ENCODE data around the gene ZNF185.
A peak's percentile ranks its signal among the peaks of the same experiment; 100 is the strongest.

The ZNF185 gene

DNA sequence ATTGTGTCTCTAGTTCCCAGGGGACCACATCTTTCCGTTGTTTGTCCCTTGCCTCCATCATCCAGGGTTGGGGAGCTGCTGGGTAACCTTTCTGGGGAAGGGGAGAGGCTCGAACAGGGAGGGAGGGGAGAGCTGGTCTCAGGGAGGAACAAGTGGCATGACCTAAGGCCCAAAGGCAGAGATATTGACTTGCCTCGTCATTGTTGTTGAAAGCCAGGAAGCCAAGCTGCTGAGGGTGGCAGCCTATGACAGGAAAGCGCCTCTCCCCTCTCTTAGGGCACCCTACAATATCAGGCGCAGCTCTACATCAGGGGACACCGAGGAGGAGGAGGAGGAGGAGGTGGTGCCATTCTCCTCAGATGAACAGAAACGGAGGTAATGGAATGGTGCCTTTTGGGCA, 20.8 kb downstream of the ZNF185 start:
- no peak for DNase-seq

DNA sequence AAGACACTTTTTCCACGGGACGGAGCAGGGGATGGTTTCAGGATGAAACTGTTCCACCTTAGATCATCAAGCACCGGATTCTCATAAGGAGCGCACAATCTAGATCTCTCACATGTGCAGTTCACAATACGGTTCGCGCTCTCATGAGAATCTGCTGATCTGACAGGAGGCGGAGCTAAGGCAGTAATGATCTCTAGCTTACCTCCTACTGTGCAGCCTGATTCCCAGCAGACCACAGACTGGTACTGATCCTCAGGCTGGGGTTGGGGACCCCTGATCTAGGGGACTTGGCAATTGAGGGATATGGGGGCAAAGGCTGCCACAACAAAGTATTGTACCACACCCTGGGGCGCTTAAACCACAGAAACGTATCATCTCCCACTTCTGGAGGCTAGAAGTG, 25.7 kb downstream of the ZNF185 start:
- no peak for DNase-seq

DNA sequence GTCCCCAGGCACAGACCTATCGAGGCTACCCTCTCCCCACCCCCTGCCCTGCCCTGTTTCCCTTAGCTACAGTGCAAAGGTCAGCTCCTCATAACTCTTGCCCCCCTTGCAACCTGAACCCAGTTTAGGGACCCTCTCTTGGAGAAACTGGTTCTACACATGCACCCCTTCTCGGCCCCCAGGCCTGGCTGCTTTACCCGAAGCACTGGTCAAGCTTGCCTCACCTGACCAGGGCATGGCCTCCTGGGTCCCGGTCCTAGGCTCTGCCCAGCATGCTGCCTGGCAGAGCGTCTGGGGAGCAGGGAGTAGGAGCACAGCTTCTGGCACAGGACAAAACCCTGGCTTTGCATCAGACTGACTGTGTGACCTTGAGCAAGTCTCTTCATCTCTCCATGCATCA, 28.0 kb downstream of the ZNF185 start:
- no peak for DNase-seq

DNA sequence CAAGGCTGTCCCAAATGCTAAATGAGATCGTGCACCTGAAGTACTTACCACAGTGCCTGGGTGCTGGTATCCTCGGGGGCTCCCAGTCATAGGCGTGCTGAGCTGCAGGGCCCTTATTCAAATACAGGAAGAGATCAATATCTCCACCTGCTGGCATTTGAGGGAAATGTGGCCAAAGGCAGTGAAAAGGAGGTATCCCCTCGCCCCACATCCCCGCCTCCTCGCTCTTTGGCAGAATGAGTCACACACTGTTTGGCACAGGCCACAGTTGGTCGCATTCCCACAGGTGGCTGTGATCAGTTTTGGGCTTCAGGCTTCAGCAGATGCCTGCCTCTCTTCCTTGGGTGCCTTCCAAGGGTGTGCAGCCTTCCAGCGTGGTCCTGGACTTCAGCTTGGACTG, 28.4 kb downstream of the ZNF185 start:
- peak; percentile 58 for DNase-seq

DNA sequence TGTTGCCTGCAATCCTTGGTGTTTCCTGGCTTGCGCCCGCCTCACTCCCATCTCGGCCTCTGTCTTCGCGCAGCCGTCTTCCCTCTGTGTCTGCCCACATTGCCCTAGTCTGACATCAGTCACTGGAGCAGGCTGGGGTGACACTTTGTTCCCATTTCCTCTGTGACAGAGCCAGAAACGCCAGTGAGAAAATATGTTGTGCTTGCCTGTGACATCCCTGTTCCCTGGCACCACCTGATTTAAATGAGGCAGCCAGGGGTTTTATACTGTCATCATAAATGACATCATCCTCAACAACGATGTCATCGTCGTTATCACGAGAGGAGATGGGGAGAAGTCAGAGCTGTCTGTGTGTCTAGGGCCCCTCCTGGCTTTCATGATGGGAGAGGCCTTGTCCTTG, 29.1 kb downstream of the ZNF185 start:
- no peak for DNase-seq

DNA sequence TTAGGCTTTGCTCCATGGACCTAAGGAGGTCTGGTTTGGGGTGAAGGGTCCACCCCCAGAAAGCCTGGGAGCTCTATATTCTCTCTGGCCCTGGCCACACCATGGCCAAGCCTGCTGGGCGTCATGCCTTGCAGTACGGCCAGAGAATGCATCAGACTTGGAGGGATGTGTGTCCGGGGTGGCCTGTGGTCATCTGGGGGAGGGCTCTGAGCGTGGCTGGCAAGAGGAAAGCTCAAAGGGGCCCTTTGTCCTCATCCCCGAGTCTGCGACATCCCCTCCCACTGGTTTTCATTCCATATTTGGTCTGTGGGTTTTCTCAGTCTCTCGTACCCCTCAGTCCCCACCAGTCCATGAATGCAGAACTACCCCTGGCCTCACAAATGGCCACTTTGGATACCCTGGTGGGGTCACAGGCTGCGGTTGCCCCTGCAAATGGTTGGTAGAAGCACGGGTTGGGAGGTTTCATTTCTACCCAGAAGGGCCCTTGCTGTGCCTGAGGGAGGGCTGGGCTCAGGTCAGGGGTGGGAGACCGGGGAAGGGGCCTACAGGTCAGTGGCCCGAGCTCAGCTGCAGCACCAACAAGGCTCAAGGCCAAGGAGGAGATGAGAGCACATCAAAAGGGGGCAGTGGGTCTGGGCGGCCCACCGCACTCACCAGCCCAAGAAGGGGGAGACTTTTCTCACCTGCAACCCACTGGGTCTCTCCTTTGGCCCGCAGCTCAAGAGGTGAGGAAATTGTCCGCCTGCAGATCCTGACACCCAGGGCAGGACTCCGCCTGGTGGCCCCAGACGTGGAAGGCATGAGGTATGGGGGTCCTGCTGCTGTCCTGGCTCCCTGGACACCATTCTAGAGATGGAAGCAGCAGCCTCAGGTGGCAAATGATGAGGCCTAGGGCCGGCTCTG, 30.2 kb downstream of the ZNF185 start:
- no peak for DNase-seq

DNA sequence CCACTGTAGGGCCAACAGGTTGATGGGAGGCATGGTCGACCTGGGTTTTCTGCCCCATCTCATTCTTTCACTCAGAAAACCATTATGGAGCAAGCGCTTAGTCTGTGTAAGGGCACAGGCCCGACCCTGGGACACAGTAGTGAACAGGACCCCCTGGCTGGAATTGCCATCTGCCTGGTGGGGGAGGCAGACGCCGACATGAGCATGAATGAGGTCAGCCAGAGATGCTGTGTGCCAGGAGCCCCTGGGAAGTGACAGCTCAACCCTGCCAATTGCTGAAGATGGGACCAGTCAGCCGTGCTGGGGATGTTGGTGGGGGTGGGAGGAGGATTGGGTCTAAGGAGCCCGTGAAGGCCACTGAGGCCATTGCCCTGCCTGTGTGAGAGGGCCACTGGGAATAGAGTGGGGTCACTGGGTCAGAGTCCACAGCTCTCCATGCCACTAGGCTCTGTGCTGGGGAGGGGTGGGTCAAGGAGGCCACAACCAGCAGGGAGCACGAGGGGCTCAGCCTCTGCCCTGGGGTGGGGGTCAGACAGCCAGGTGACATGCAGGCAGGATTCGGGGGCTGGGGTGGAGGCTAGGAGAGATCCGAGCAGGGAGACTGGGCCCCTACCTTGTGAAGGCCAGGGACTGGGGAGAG, 31.0 kb downstream of the ZNF185 start:
- DNase-seq = no peak

DNA sequence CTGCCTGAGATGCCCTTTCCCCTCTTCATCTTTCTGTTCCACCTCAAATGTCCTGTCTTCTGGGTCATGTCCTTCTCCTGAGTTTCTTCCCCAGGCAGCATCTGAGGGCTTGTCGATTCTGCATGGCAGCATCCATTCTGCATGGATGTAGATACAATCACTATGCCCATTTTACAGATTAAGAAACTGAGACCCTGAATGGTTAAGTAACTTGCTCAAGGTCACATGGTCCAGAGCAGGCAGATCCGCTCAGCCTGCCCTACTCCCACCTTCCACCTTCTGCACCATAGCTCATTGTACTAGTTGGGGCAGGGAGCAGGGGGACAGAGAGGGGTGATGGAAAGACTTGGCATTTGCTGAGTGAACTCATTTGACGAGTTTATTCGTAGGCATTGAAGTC, 32.0 kb downstream of the ZNF185 start:
- no peak for DNase-seq

DNA sequence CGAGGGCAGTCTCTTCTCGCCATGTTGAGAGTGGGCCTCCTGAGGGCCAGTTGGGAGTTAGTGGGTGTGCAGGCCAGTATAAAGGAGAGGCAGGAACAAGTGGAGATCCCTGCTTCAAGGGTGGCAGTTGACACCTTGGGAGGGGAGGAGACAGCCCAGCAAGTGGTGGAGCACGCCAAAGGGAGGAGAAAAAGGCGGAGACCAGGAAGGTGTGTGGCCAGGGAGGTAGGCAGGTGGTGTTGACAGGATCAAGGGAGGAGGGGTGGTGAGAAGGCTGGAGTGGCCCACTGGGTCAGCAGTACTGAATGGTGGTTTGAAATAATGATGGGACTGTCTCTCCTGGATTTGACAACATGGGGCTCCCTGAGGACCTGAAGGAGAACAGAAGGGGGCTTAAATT, 32.6 kb downstream of the ZNF185 start:
- no peak for DNase-seq

DNA sequence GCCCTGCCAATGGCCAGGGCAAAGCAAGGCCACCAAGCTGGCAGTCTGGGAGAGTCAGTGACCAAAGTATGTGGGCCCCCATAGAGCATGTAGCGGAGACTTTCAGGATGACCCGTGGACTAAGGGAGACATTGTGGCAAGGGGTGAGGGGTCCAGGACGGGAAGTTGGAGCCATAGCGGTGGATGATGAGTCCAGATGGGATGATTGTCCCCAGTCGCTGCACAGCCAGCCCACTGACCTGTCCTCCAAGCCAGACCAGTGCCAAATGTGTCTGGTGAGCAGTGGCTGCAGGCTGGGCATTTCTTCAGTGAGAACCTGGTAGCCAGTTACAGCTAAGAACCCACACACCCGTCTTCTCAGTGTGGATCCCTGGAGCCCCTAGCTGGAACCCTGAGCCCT, 34.3 kb downstream of the ZNF185 start:
- no peak for DNase-seq

DNA sequence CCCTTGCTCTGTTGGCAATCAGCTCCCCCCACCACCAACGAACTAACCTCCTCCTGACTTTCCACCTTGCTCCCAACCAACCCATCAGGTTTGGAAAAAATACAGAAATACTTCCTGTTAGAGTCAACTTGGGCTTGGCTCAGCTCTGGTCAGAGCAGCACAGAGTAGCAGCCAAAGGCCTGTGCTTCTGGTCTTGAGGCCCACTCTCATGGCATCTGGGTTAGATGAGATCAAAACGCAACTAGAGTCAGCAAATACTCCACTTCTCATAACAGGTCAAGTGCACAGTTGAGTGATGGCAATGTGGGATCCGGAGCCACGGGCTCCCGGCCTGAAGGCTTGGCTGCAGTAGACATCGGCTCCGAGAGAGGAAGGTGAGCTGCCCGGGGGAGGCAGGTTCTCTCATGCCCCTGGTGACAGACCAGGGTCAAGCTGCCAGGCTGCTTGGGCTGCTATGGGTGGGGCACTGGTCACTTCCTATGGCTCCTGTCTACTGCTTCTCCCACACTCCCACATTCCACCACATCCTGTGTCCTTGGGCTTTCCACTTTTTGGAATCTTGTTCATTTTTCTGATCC, 34.8 kb downstream of the ZNF185 start:
- DNase-seq = no peak

DNA sequence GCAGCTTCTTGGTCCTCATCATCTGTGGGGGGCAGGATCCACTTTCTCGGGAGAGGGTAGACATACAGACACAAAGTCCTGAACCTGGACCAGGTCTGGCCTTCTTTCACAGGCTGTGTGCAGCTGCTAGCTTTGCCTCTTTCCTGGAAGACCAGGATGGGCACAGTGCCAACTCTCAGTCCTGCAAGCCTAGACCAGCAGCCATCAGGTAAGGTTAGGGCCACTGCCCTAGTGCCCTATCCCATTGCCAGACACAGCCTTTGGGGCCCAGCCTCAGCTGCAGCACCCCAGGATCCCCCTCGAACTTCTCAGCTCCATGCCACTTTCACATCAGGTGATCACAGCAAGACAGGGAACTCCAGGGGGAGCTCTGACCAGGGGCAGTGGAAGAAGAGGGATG, 38.4 kb downstream of the ZNF185 start:
- DNase-seq = no peak

DNA sequence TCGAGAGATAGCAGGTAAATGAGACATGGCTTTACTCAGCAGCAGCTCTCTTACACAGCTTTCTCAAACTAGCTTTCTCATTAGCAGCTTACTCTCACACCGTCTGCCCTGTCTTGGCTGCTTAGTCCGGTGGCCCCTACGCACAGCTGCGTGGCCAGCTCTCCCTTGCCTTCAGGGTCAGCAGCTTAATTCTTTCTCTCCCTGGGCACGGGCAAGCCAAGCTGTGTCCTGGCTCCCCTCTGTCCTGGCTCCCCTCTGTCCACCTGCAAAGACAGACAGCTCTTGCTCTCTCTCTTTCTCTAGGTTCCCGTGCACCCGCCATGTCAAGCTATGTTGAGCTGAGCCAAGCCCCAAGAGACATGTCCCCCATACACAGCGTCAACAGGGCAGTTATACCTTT, 39.4 kb downstream of the ZNF185 start:
- no peak for DNase-seq

DNA sequence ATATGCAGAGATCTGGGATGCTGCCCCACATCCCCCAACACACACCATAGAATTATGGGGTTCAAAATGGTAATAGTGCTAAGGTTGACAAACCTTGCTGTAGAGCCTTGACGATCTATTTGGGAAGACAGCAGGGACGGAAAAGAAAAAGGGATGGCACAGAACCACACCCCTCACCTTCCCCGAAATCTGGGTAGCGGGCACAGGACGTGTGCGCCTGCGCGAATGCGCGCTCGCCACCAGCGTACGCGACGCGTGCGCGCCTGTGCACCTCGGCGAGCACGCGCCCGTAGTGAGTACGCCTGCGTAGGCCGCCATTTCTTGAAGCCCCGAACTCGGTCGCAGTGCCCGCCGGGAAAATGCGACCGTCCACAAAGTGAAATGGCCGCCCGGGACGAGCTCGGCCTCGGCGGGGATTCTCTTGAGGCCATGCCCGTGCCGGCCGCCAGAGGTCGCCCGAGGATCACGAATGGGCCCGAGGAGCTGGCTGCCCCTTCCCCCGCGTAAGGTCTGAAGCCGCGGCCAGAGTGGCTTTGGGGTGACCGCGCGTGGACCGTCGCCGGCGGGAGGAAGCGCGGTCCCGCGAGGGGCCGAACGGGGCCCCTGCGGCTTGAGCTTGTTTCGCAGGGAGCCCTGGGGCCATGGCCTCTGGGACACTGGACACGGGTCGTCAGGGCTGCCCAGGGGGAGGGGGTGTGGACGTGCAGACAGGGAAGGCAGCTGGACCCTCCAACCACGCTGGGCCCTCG, 43.6 kb downstream of the ZNF185 start:
- DNase-seq = peak; percentile 90

DNA sequence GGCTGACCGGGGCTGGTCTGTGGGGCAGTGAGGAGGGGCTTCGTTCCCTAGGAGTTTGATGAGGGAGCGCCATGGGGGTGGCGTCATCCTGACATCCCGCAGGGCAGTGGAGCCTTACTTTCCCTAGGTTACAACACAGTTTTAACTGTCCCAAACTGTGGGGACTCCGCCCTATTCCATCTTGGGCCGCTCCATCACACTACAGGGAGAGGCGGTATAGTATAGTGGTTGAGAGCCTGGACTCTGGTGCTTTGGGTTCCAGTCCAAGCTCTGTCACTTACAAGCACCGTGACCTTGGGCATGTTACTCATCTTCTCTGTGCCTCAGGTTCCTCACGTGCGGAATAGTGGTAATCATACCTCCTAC, 44.2 kb downstream of the ZNF185 start:
- DNase-seq = peak; percentile 32

DNA sequence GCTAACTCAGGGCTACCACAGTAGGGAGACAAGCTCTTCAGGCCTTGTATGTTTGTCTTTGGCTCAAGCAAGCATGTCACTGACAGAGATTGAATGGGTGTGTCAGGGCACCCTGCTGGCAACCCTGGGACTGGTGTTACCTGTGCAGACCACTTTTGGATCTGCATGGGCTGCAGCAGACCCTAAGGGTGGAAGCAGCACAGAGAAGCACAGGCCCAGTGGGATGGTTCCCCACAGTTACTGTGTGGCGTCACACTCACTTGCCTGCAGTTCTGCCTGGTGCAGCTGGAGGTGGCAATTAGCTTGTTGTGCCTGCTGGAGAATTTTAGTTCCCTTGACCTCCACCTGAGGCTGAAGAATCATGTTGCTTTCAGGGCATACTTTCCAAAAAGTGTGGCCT, 46.0 kb downstream of the ZNF185 start:
- no peak for DNase-seq

DNA sequence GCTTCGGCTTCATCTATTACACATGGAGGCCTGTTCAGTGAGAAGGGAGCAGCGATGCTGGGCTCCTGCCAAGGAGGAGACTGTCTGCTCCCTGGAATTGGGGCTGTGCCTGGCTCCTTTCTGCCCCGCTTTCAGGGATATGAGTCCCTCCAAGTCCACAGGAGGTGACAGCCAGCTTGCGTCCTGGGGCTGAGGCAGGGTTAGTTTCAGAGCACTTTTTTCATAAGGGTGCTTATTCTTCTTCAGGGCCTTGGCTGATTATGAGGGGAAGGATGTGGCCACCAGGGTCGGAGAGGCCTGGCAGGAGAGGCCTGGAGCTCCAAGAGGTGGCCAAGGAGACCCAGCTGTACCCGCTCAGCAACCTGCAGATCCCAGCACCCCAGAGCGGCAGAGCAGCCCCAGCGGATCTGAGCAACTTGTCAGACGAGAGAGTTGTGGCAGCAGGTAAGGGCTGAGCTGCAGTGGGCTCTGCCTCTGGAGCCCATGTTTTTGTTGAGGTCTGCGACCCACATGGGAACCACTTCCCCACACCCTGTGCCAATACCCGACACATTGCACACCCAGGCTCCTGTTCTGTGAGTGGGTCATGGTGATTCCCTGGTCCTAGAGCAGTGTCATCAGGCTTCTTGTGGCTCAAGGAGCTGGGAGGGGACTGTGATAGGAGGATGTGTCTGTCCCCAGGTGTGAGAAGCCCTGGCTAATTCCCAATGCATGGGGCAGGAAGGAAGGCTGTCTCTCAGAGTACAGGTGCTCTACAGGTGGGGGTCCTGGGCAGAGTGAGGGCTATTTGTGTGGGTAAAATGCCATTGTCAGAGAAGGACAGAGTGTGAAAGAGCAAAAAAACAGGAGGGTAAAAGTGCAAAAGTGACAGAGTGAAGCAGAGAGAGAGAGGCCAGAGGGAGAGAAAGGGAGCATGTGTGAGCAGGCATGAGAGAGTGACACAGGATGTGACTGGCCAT, 47.4 kb downstream of the ZNF185 start:
- DNase-seq = no peak

DNA sequence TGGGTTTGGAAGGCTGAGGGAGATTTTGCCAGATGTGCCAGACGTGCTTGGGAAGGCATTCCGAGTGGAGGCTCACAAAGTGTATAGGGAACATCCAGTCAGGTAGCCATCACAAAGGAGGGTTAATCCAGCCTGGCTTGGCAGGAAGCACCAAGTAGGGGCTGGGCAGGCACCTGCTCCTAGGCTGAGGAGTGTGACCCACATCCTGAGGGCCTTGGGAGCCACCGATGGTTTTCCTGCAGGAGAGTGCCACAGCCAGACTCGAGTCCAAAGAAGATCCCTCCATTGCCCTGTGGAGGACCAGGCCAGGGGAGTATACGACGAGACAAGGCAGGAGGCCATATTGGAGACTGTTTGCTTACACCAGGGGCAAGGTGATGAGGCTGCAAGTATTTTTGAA, 48.8 kb downstream of the ZNF185 start:
- DNase-seq = no peak
